CD4-positive, alpha-beta T cell (primary cell): ENCODE measurements around the gene ARID2. TPM values are rescaled to one million over a fixed set of nuclear protein-coding genes. Genes with fewer than 3 reads are reported as not detected.

Source experiments
- ATAC-seq: fragments of 200-7000 bp; cut with Tn5 transposase; one replicate; pipeline ENCODE4 v1.10.0; 2022; ENCODE audit warnings: mild to moderate bottlenecking; ENCODE audit not compliant: poor library complexity
- CTCF ChIA-PET: fragments of 350-600 bp; sonication (Branson Sonifier 250); formaldehyde crosslinking; loops from one replicate; lab custom pipeline; 2021; ENCODE audit warnings: antibody characterized with exemption, inconsistent platforms; lab: Charles Lee
- POLR2A ChIA-PET: fragments of 350-600 bp; sonication (Branson Sonifier 250); formaldehyde crosslinking; loops from one replicate; lab custom pipeline; 2021; ENCODE audit warnings: antibody characterized with exemption, inconsistent platforms; lab: Charles Lee
- DNase-seq, 14 experiments: peaks; one replicate each; pipeline ENCODE4 v3.0.0-alpha.2; 2013 to 2020; ENCODE audit warnings: mixed read lengths in 2 of 14
- H3K27ac ChIP-seq, 2 donors: one replicate each; pipeline versions ENCODE4 v1.5.1 to v1.7.0; 2013; ENCODE audit warnings: low read length in 2 of 2, low read depth in 1 of 2, mild to moderate bottlenecking in 1 of 2
- H3K27me3 ChIP-seq, 2 experiments: 1 replicate in 1 of 2; 2 replicates in 1 of 2; pipeline versions ENCODE4 v1.6.1 to v1.7.0; 2013; ENCODE audit warnings: low read length in 2 of 2, control low read depth in 1 of 2, mild to moderate bottlenecking in 1 of 2, moderate library complexity in 1 of 2; ENCODE audit not compliant: insufficient read depth in 2 of 2, control insufficient read depth in 1 of 2
- H3K36me3 ChIP-seq: one replicate; pipeline ENCODE4 v1.6.1; 2013; ENCODE audit warnings: low read length, control low read depth; ENCODE audit not compliant: insufficient read depth
- H3K4me1 ChIP-seq: one replicate; pipeline ENCODE4 v1.6.1; 2013; ENCODE audit warnings: low read length, control low read depth; ENCODE audit not compliant: insufficient read depth
- H3K4me3 ChIP-seq: one replicate; pipeline ENCODE4 v1.5.1; 2013; ENCODE audit warnings: mild to moderate bottlenecking, low read length, moderate library complexity
- H3K9me3 ChIP-seq, 2 experiments: 1 replicate in 1 of 2; 2 replicates in 1 of 2; pipeline versions ENCODE4 v1.6.1 to v1.7.0; 2013; ENCODE audit warnings: low read length in 2 of 2, mild to moderate bottlenecking in 2 of 2, control low read depth in 1 of 2, moderate library complexity in 1 of 2; ENCODE audit not compliant: control insufficient read depth in 1 of 2, insufficient read depth in 1 of 2
- H3K27ac Mint-ChIP-seq: one replicate; pipeline ENCODE4 v1.8.0; 2020; ENCODE audit warnings: mixed read lengths
- H3K27me3 Mint-ChIP-seq: one replicate; pipeline ENCODE4 v1.8.0; 2021; ENCODE audit warnings: mixed read lengths
- H3K36me3 Mint-ChIP-seq: one replicate; pipeline ENCODE4 v1.8.0; 2021; ENCODE audit warnings: low read depth, mixed read lengths
- H3K4me1 Mint-ChIP-seq: one replicate; pipeline ENCODE4 v1.8.0; 2021; ENCODE audit warnings: low read depth, mixed read lengths
- H3K4me3 Mint-ChIP-seq: one replicate; pipeline ENCODE4 v1.8.0; 2020; ENCODE audit warnings: mild to moderate bottlenecking, mixed read lengths
- H3K9me3 Mint-ChIP-seq: one replicate; pipeline ENCODE4 v1.8.0; 2020; ENCODE audit warnings: mixed read lengths
- intact Hi-C, 2 experiments: fragments of 100-400 bp; cut with DNase I in 1 of 2; cut with micrococcal nuclease in 1 of 2; formaldehyde crosslinking; loops; one replicate each; pipeline versions ENCODE4 v1.15.1 to v1.9.0; 2023 to 2025; cut with DNase I, micrococcal nuclease
- total RNA-seq, 174 experiments: library from RNA in 2 of 174; stranded (reverse) in 2 of 174; gene quantifications; one replicate each; pipeline ENCODE4 v1.2.3 and lab custom pipeline; 2021 to 2026
- TF ChIP-seq, protein P1 (sequence below): fragments of 200-600 bp; IDR thresholded peaks from one replicate; pipeline ENCODE4 v1.8.0; 2022; ENCODE audit warnings: antibody characterized with exemption, mild to moderate bottlenecking

ARID2 gene
- total RNA-seq, 2 experiments from 2014 or later: 49.0 to 51.3 TPM

DNA sequence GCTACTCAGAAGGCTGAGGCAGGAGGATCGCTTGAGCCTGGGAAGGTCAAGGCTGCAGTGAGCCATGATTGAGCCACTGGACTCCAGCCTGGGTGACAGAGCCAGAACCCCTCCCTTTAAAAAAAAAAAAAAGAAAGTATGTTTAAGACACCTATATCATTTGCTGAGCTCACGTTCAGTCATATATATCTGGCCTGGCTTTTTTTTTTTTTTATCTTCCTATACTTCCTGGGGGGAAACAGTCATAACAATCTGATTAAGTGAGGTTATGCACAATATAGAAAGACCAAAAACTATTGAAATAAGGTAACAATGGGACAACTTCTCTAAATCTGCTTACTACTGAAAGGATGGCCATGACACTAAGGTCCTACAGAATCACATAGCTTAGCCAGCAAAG is 9.4 kb upstream of the ARID2 start:
- ATAC-seq: no peak
- H3K27ac ChIP-seq: no peak overlapping the region
- no peaks in the 10 kb centered on the region for H3K27me3 Mint-ChIP-seq
- H3K36me3 ChIP-seq: peaks cover 2% of the 10 kb centered on the region
- H3K4me3 Mint-ChIP-seq: no peak overlapping the region
- H3K4me1 Mint-ChIP-seq: peaks cover 66% of the 10 kb centered on the region
- no peaks in the 10 kb centered on the region for H3K9me3 ChIP-seq
- H3K4me1 ChIP-seq: peaks cover 21% of the 10 kb centered on the region
- TF ChIP-seq, protein P1, sequence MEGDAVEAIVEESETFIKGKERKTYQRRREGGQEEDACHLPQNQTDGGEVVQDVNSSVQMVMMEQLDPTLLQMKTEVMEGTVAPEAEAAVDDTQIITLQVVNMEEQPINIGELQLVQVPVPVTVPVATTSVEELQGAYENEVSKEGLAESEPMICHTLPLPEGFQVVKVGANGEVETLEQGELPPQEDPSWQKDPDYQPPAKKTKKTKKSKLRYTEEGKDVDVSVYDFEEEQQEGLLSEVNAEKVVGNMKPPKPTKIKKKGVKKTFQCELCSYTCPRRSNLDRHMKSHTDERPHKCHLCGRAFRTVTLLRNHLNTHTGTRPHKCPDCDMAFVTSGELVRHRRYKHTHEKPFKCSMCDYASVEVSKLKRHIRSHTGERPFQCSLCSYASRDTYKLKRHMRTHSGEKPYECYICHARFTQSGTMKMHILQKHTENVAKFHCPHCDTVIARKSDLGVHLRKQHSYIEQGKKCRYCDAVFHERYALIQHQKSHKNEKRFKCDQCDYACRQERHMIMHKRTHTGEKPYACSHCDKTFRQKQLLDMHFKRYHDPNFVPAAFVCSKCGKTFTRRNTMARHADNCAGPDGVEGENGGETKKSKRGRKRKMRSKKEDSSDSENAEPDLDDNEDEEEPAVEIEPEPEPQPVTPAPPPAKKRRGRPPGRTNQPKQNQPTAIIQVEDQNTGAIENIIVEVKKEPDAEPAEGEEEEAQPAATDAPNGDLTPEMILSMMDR: no peak
- H3K27ac Mint-ChIP-seq: no peak overlapping the region
- H3K4me3 ChIP-seq: no peak overlapping the region
- H3K9me3 Mint-ChIP-seq: no peaks in the 10 kb centered on the region
- ChIA-PET CTCF (interaction anchor here (1.4 to 1.8 kb wide), 3 partner anchors 8 to 176 kb away, joined by 4 to 7 read pairs (median 5); no protein-coding TSS in a partner anchor), POLR2A (interaction anchor here (1.4 kb wide), 1 partner anchor 10 kb away, joined by 6 read pairs; the partner anchor contains the start of gene ARID2)
- DNase-seq: no peak
- no peaks in the 10 kb centered on the region for H3K27me3 ChIP-seq
- intact Hi-C loops: loop anchor here in 1 of 2 experiments (5.0 kb wide), 1 partner anchor 63 kb away; no protein-coding TSS in a partner anchor
- peaks cover 16% of the 10 kb centered on the region for H3K36me3 Mint-ChIP-seq

- H3K4me3 Mint-ChIP-seq: peak overlapping the region; percentile 69
- H3K4me1 ChIP-seq: peaks cover 21% of the 10 kb centered on the region
- no peak overlapping the region for H3K27ac ChIP-seq
- TF ChIP-seq, protein P1: no peak
- no peak for DNase-seq
- H3K9me3 ChIP-seq: no peaks in the 10 kb centered on the region
- no peak overlapping the region for H3K27ac Mint-ChIP-seq
- no peaks in the 10 kb centered on the region for H3K27me3 ChIP-seq
- ChIA-PET POLR2A (no interaction called here), CTCF (interaction anchor here (1.4 kb wide), 1 partner anchor 12 kb away, joined by 4 read pairs; no protein-coding TSS in a partner anchor)
- ATAC-seq: no peak
- H3K36me3 ChIP-seq: peaks cover 2% of the 10 kb centered on the region
- peaks cover 73% of the 10 kb centered on the region for H3K4me1 Mint-ChIP-seq
- peaks cover 21% of the 10 kb centered on the region for H3K36me3 Mint-ChIP-seq
- no peaks in the 10 kb centered on the region for H3K9me3 Mint-ChIP-seq
- H3K4me3 ChIP-seq: no peak overlapping the region
- intact Hi-C loops: loop anchor here in 1 of 2 experiments (5.0 kb wide), 1 partner anchor 64 kb away; no protein-coding TSS in a partner anchor
- H3K27me3 Mint-ChIP-seq: no peaks in the 10 kb centered on the region
These were observed 8.1 kb upstream of the ARID2 start for GRCh38 chr12:45721369-45721768.

DNA sequence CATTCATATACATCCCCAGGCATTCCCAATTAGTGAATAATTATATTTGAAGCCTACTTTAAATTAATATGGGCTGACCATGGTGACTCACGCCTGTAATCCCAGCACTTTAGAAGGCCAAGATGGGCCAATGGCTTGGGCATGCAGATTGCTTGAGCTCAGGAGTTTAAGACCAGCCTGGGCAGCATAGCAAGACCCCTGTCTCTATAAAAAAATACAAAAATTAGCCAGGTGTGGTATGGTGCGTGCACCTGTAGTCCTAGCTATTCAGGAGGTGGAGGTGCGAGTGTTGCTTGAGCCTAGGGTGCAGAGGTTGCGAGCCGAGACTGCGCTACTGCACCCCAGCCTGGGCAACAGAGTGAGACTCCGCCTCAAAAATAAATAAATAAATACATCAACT is 7.6 kb upstream of the ARID2 start:
- H3K9me3 Mint-ChIP-seq: no peaks in the 10 kb centered on the region
- POLR2A ChIA-PET: no interaction called here
- Histone ChIP-seq H3K36me3 (peaks cover 2% of the 10 kb centered on the region), H3K9me3 (no peaks in the 10 kb centered on the region), H3K27me3 (no peaks in the 10 kb centered on the region), H3K4me3 (no peak overlapping the region), H3K4me1 (peaks cover 21% of the 10 kb centered on the region), H3K27ac (no peak overlapping the region)
- DNase-seq (no peak), ATAC-seq (no peak)
- H3K4me3 Mint-ChIP-seq: peak overlapping the region; percentile 69
- intact Hi-C loops: loop anchor here in 1 of 2 experiments (5.0 kb wide), 1 partner anchor 65 kb away; no protein-coding TSS in a partner anchor
- H3K36me3 Mint-ChIP-seq: peaks cover 27% of the 10 kb centered on the region
- H3K4me1 Mint-ChIP-seq: peaks cover 73% of the 10 kb centered on the region
- CTCF ChIA-PET: interaction anchor here (1.3 kb wide), 1 partner anchor 18 kb away, joined by 3 read pairs; no protein-coding TSS in a partner anchor
- TF ChIP-seq, protein P1: no peak
- no peaks in the 10 kb centered on the region for H3K27me3 Mint-ChIP-seq
- no peak overlapping the region for H3K27ac Mint-ChIP-seq
